ENCODE results near the gene CPNE5.

CPNE5 gene

GRCh38 chr6:36786055-36786675 lies 53.1 kb downstream of the CPNE5 start:
- no peak overlapping the region for H3K27ac ChIP-seq
- TF ChIP-seq CTCF (conservative IDR thresholded peaks at IDR 0.05): no peak
- TF ChIP-seq ZFX (IDR thresholded peaks at IDR 0.05): no peak

GRCh38 chr6:36784376-36784636 lies 54.9 kb downstream of the CPNE5 start:
- no peak overlapping the region for H3K27ac ChIP-seq
- TF ChIP-seq ZFX (IDR thresholded peaks at IDR 0.05) (no peak), CTCF (conservative IDR thresholded peaks at IDR 0.05) (no peak)

GRCh38 chr6:36783603-36784375 lies 55.5 kb downstream of the CPNE5 start:
- no peak overlapping the region for H3K27ac ChIP-seq
- TF ChIP-seq CTCF (conservative IDR thresholded peaks at IDR 0.05): no peak
- TF ChIP-seq ZFX (IDR thresholded peaks at IDR 0.05): no peak

GRCh38 chr6:36781669-36782068 lies 57.6 kb downstream of the CPNE5 start:
- TF ChIP-seq ZFX (IDR thresholded peaks at IDR 0.05): no peak
- TF ChIP-seq CTCF (conservative IDR thresholded peaks at IDR 0.05): no peak
- H3K27ac ChIP-seq: no peak overlapping the region

- H3K27ac ChIP-seq: no peak overlapping the region
- TF ChIP-seq ZFX (IDR thresholded peaks at IDR 0.05) (no peak), CTCF (conservative IDR thresholded peaks at IDR 0.05) (no peak)
These were observed 58.6 kb downstream of the CPNE5 start for GRCh38 chr6:36780442-36781177.

GRCh38 chr6:36779227-36779626 lies 60.0 kb downstream of the CPNE5 start:
- H3K27ac ChIP-seq: no peak overlapping the region
- TF ChIP-seq CTCF (conservative IDR thresholded peaks at IDR 0.05): no peak
- no peak for TF ChIP-seq ZFX (IDR thresholded peaks at IDR 0.05)

GRCh38 chr6:36777801-36778200 lies 61.4 kb downstream of the CPNE5 start:
- H3K27ac ChIP-seq: no peak overlapping the region
- TF ChIP-seq CTCF (conservative IDR thresholded peaks at IDR 0.05): no peak
- no peak for TF ChIP-seq ZFX (IDR thresholded peaks at IDR 0.05)
